Brain microvascular endothelial cell (primary cell): Measurements from ENCODE around the gene SPAG16.

ENCODE experiments used
- DNase-seq: peaks from one replicate; pipeline ENCODE4 v3.0.0-alpha.2; 2020
- H3K27ac ChIP-seq: fragments of 250-450 bp; sonication (Bioruptor Pico); 2 replicates; pipeline ENCODE4 v1.5.1; 2020; ENCODE audit warnings: mild to moderate bottlenecking, moderate library complexity
- H3K27me3 ChIP-seq: fragments of 250-450 bp; sonication (Bioruptor Pico); replicated peaks from 2 replicates; pipeline ENCODE4 v1.5.1; 2020; ENCODE audit warnings: mild to moderate bottlenecking
- H3K36me3 ChIP-seq: fragments of 250-450 bp; sonication (Bioruptor Pico); replicated peaks from 2 replicates; pipeline ENCODE4 v1.5.1; 2020; ENCODE audit warnings: mild to moderate bottlenecking
- H3K4me3 ChIP-seq: 2 replicates; pipeline ENCODE4 v1.5.1; 2011; ENCODE audit warnings: low read depth, mild to moderate bottlenecking, control low read depth, low read length, moderate library complexity
- in situ Hi-C: cut with HindIII; loops from 2 replicates; pipeline ENCODE4 v1.10.0; 2017; ENCODE audit warnings: low sequenced_read_pairs, low pct_ligation_motif_present
- TF ChIP-seq, protein P1 (sequence below): IDR thresholded peaks from 2 replicates; pipeline ENCODE4 v1.5.1; 2011; ENCODE audit warnings: low read depth, mild to moderate bottlenecking, moderate library complexity, low read length, control low read depth, inconsistent platforms; ENCODE audit errors: missing control alignments

The SPAG16 gene

DNA sequence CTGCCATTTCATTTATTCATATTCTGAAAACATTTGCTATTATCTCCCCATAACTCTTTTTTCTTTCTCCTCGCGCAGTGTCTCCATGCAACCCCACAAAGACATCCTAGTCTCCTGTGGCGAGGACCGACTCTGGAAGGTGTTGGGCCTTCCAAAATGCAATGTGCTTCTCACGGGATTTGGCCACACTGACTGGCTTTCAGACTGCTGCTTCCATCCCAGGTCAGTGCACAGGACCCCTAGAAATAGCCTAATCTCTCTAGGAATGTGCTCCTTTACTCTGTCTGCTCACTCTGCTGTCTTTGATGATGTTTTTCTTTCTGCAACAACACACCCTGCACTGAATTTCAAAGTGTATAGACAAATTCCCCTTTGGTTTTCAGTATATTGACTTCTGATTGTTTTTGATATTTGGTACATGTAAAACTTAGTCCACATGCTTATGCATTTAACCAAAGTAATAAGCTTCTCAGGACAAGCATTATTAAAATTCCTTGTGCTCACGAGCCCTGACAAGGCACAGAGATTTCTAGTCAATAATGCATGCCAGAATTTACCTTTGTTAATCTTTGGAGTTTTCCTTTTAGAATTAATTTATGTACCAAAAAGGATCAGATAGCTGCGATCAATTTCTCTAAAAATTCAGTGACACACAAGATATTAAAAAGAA lies 578.3 kb downstream of the SPAG16 start:
- Histone ChIP-seq H3K27me3 (no peaks in the 10 kb centered on the region), H3K4me3 (no peak overlapping the region), H3K36me3 (no peaks in the 10 kb centered on the region), H3K27ac (no peak overlapping the region)
- TF ChIP-seq, protein P1, sequence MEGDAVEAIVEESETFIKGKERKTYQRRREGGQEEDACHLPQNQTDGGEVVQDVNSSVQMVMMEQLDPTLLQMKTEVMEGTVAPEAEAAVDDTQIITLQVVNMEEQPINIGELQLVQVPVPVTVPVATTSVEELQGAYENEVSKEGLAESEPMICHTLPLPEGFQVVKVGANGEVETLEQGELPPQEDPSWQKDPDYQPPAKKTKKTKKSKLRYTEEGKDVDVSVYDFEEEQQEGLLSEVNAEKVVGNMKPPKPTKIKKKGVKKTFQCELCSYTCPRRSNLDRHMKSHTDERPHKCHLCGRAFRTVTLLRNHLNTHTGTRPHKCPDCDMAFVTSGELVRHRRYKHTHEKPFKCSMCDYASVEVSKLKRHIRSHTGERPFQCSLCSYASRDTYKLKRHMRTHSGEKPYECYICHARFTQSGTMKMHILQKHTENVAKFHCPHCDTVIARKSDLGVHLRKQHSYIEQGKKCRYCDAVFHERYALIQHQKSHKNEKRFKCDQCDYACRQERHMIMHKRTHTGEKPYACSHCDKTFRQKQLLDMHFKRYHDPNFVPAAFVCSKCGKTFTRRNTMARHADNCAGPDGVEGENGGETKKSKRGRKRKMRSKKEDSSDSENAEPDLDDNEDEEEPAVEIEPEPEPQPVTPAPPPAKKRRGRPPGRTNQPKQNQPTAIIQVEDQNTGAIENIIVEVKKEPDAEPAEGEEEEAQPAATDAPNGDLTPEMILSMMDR, result no peak
- in situ Hi-C loops, result no loop called here
- DNase-seq, result no peak

DNA sequence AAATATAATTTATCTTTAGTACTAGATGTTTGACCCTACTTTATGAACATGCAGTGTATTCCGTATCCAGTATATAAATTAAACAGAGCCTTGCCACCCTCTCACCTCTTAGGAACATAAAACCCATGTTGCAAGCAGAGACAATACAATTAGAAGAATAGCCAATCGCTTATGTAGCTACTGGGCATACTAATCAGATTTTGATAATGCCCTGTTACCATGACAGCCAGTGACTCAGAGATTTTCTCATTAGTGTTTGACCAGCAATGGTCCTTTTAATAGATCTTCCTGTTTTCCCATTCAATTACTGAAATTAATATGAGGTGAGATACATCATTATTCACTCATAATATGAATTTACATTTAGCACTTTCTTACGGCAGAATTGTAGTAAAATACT lies 579.3 kb downstream of the SPAG16 start:
- in situ Hi-C loops, result no loop called here
- no peak overlapping the region for H3K27ac ChIP-seq
- TF ChIP-seq, protein P1, result no peak
- no peak overlapping the region for H3K4me3 ChIP-seq
- DNase-seq, result no peak
- no peaks in the 10 kb centered on the region for H3K27me3 ChIP-seq
- H3K36me3 ChIP-seq, result no peaks in the 10 kb centered on the region

DNA sequence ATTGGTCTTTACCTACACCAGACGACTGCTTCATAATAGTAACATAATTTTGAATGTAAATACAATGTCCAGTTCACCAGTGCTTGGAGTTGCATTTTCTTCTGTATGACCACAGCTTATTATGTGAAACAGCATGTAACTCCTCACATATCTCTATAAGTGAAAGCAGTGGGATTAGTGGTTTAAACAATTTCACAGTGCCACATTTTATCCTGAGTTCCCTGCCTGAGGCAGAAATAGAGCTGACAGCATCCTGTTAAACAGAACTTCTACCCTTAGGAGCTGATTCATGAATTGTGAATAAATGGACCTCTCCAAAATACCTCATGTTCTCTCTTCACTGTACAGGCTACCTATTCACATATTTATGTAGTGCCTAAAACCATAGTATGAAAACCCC lies 584.3 kb downstream of the SPAG16 start:
- H3K27me3 ChIP-seq, result no peaks in the 10 kb centered on the region
- no peak overlapping the region for H3K27ac ChIP-seq
- no peaks in the 10 kb centered on the region for H3K36me3 ChIP-seq
- H3K4me3 ChIP-seq, result no peak overlapping the region
- DNase-seq, result no peak
- TF ChIP-seq, protein P1, result no peak
- in situ Hi-C loops, result no loop called here

DNA sequence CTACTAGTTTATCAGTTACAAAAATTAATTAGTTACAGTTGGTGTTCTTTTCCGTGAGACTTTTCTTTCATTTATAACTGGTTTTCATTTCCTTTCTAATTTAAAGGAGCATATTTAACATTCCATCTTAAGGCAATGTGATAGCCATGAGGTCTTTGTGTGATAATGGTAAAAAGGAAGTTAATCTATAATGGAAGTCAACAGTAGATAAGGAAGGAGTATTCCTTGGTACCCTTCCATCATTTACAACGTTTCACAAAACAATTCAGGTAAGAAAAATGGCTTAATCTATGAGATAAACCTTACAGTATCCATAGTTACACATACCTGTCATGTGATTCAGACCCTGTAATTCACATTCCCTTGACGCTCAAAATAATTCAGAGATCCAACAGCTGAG lies 601.2 kb downstream of the SPAG16 start:
- H3K36me3 ChIP-seq, result no peaks in the 10 kb centered on the region
- no peak overlapping the region for H3K4me3 ChIP-seq
- TF ChIP-seq, protein P1, result no peak
- H3K27ac ChIP-seq, result no peak overlapping the region
- DNase-seq, result no peak
- in situ Hi-C loops, result no loop called here
- H3K27me3 ChIP-seq, result no peaks in the 10 kb centered on the region

DNA sequence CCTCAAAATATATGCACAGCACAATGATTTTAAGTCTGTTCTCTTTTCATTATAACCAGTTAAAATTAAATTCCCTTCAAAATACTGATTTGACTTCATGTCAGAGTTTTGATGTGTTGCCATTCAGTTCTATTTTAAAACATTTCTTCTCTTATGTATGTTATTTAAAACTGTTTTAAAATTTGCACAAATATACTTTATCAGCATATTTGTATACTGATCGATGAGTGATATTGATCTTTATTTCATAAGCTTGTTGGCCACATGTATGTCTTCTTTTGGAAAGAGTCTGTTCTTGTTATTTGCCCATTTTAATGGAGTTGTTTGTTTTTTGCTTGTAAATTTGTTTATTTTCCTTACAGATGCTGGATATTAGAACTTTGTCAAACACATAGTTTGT lies 630.2 kb downstream of the SPAG16 start:
- no peaks in the 10 kb centered on the region for H3K27me3 ChIP-seq
- H3K27ac ChIP-seq, result no peak overlapping the region
- TF ChIP-seq, protein P1, result no peak
- no peaks in the 10 kb centered on the region for H3K36me3 ChIP-seq
- no peak overlapping the region for H3K4me3 ChIP-seq
- no peak for DNase-seq
- in situ Hi-C loops, result no loop called here

DNA sequence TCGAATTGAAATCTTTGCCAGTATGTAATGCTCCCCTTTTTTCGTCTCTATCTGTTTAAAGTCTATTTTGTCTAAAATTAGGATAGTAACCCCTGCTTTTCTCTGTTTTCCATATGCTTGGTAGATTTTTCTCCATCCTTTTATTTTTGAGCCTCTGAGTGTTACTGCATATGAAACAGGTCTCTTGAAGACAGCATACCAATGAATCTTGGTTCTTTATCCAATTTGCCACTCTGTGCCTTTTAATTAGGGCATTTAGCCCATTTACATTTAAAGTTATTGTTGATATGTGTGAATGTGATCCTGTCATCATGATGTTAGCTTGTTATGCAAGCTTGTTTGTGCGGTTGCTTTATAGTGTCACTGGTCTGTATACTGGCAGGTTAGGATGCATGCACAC lies 635.8 kb downstream of the SPAG16 start:
- Histone ChIP-seq H3K27me3 (no peaks in the 10 kb centered on the region), H3K27ac (no peak overlapping the region), H3K4me3 (no peak overlapping the region), H3K36me3 (no peaks in the 10 kb centered on the region)
- no peak for DNase-seq
- TF ChIP-seq, protein P1, result no peak
- in situ Hi-C loops, result no loop called here
